Uterus (tissue), 2 donors: ENCODE results near the gene TXNDC11.

ENCODE experiments used
- CTCF ChIP-seq, 4 experiments: fragments of 200-600 bp in 2 of 4; fragments of 450-650 bp in 2 of 4; sonication (generic) in 2 of 4; IDR thresholded peaks; one replicate each; pipeline ENCODE4 v1.5.1; 2016 to 2019; ENCODE audit warnings: antibody characterized with exemption in 4 of 4, mild to moderate bottlenecking in 2 of 4, moderate library complexity in 1 of 4
- POLR2A ChIP-seq, 2 donors: fragments of 450-650 bp; IDR thresholded peaks; one replicate each; pipeline ENCODE4 v1.6.1; 2016; ENCODE audit warnings: antibody characterized with exemption in 2 of 2, mild to moderate bottlenecking in 1 of 2, moderate library complexity in 1 of 2

- TF ChIP-seq POLR2A (IDR thresholded peaks at IDR 0.05) (no peak), CTCF (IDR thresholded peaks at IDR 0.05) (no peak)
These were observed 50.0 kb downstream of the TXNDC11 start for GRCh38 chr16:11692651-11693050.
